GM12891 (cell line): Measurements from ENCODE around the gene PLA2G4D.

ENCODE experiments used
- DNase-seq: peaks from one replicate; pipeline ENCODE4 v3.0.0; 2011; ENCODE audit warnings: low spot score; ENCODE audit not compliant: insufficient read length
- FAIRE-seq: peaks from 2 replicates; lab custom pipeline; 2011; peaks lifted over from hg19 to GRCh38; lab: Jason Lieb, UNC
- PAX5 ChIP-seq: IDR thresholded peaks from 2 replicates; pipeline ENCODE4 v1.6.1; 2011; ENCODE audit warnings: low read length, moderate library complexity, mild to moderate bottlenecking; ENCODE audit not compliant: insufficient read depth, severe bottlenecking
- POLR2A ChIP-seq: IDR thresholded peaks from 2 replicates; pipeline ENCODE4 v1.6.1; 2011; ENCODE audit warnings: low read depth, low read length, control low read depth
- POLR2AphosphoS5 ChIP-seq: IDR thresholded peaks from 2 replicates; pipeline ENCODE4 v1.6.1; 2011; ENCODE audit warnings: low read depth, low read length, control low read depth
- POU2F2 ChIP-seq: IDR thresholded peaks from 2 replicates; pipeline ENCODE4 v1.6.1; 2011; ENCODE audit warnings: low read depth, mild to moderate bottlenecking, control low read depth, low read length, moderate library complexity
- SPI1 ChIP-seq: IDR thresholded peaks from 2 replicates; pipeline ENCODE4 v1.6.1; 2011; ENCODE audit warnings: low read depth, low read length, control low read depth
- TAF1 ChIP-seq: IDR thresholded peaks from 2 replicates; pipeline ENCODE4 v1.6.1; 2011; ENCODE audit warnings: low read depth, low read length, control low read depth

The PLA2G4D gene

DNA sequence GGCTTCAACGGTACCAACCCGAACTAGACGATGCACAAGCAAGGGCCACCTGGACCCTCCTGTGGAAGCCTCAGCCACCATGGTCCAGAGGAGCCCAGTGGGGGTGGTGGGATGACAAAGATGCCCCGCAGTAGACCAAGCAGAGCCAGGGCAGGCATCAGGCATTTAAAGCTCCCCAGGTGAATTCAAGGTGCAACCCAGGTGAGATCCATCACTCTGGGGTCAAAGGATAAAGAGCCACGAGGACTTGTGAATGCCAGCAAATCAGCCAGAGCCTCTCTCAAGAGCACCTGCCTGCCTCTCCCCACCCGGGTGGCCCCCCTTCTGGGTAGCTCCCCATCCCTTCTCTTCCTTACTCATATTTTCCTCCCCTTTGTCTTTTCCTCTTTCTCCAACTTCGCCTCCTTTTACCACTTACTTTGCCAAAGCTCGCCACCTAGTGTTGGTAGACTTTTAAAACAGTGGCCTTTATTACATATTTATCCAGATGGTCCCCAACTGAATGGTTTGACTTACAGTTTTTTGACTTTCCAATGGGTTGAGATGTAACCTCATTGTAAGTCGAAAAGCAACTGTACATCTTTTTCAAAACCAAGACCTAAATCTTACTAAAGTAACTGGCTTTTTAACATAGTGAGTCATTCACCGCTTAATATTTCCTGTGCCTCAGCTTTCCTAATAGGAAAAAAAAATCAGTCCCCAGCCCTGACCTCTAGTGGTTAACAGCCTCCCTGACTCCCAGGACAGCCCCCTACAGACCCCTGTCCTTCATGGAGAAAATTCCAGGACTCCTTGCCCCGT, 43.3 kb upstream of the PLA2G4D start:
- no peak for TF ChIP-seq SPI1
- FAIRE-seq (no peak), DNase-seq (no peak)

DNA sequence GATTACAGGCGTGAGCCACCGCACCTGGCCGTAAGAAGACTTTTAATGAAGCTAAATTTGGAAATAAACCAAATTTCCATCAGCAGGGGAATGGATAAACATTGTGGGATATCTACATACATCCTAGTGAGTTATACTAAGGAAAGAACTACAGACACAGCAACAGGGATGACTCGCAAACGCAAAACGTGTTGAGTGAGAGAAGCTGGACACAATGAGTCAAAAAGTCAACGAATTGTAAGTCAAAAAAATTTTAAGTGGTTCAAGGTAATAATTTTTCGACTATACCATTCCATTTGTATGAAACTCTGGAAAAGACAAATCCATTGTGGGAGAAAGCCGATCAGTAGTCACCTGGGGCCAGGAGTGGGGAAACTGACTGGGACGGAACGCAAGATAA, 42.2 kb upstream of the PLA2G4D start:
- no peak for FAIRE-seq
- TF ChIP-seq POU2F2, result no peak
- TF ChIP-seq PAX5, result no peak
- TF ChIP-seq TAF1, result no peak
- no peak for TF ChIP-seq POLR2A
- TF ChIP-seq POLR2AphosphoS5, result no peak
- no peak for TF ChIP-seq SPI1
- no peak for DNase-seq

DNA sequence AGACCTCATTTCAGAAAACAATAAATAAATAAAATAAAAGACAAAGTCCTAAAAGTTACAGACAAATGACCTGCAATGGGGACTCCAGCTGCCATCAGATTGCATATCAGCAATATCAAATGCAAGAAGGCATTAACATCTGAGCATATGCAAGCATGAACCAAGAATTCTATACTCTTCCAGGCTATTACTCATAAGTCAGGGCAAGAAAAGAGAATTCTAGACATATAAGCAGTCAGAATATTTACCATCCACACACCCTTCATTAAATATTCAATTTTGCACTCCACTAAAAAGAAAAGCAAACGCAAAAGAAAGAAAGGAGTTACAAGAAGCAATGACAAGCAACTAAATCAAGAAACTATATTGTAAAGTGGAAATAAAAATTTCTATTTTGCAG, 41.0 kb upstream of the PLA2G4D start:
- no peak for TF ChIP-seq POLR2A
- TF ChIP-seq PAX5, result no peak
- no peak for TF ChIP-seq POU2F2
- TF ChIP-seq POLR2AphosphoS5, result no peak
- TF ChIP-seq TAF1, result no peak
- no peak for TF ChIP-seq SPI1
- no peak for FAIRE-seq
- no peak for DNase-seq

DNA sequence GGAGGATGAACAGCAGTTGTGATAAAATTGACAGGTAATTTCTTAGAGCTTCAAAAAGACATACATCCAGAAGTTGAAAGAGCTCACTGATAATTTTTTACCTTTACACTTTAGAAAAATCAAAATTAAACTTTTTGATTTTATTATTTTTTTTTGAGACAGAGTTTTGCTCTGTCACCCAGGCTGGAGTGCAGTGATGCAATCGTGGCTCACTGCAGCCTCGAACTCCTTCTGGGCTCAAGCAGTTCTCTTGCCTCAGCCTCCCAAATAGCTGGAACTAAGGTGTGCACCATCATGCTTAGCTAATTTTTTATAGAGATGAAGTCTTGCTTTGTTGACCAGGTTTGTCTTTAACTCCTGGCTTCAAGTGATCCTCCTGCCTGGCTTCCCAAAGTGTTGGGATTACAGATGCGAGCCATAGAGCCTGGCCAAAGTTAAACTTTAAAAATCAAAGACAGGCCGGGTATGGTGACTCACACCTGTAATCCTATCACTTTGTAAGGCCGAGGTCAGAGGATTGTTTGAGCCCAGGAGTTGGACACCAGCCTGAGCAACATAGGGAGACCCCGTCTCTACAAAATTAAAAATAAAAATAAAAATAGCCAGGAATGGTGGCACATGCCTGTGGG, 40.4 kb upstream of the PLA2G4D start:
- FAIRE-seq (no peak), DNase-seq (no peak)
- TF ChIP-seq POLR2AphosphoS5, result no peak

DNA sequence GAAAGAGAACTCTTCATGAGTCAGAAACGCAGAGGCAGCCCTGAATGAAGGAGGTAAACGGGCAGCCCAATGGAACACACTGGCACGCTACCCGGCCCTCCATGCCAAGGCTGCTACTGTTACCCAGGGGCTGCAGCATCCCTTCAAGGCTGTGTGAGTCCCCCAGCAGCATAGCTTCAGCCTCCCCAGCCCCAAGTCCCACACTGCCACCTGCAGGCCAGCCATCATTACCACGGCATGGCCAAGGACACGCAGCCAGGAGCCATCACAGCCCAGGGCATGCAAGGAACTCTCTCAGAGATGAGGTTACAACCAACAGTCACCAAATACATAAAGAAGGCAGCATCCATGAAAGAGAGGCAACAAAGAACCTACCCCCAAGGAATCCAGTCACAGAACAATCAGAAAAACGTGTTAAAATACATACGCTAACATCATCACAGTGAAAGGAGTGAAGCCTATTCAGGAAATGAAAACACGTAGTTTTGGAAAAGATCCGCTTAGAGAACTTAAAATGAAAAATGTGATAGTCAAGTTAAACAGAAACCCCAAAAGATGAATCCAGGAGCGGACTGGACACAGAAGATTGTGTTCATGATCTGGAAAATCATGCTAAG, 39.6 kb upstream of the PLA2G4D start:
- DNase-seq, result no peak
- TF ChIP-seq TAF1 (no peak), POLR2A (no peak), SPI1 (no peak), POU2F2 (no peak)

DNA sequence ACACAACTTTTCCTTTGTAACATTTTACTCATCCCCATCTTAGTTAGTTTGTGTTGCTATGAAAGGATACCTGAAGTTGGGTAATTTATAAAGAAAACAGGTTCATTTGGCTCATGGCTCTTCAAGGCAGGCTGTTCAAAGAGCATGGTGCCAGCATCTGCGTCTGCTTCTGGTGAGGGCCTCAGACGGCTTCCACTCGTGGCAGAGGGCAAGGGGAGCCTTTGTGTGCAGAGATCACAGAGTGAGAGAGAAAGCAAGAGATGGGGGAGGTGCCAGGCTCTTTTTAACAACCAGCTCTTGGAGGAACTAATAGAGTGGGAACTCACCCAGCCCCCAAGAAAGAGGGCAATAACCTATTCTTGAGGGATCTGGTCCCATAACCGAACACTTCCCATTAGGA, 39.0 kb upstream of the PLA2G4D start:
- no peak for TF ChIP-seq POU2F2
- no peak for TF ChIP-seq TAF1
- TF ChIP-seq POLR2AphosphoS5, result no peak
- no peak for TF ChIP-seq SPI1
- no peak for TF ChIP-seq POLR2A
- TF ChIP-seq PAX5, result no peak
- no peak for DNase-seq
- no peak for FAIRE-seq

More for the DNA sequence above, 39.6 kb upstream of the PLA2G4D start:
- FAIRE-seq, result peak; percentile 93

DNA sequence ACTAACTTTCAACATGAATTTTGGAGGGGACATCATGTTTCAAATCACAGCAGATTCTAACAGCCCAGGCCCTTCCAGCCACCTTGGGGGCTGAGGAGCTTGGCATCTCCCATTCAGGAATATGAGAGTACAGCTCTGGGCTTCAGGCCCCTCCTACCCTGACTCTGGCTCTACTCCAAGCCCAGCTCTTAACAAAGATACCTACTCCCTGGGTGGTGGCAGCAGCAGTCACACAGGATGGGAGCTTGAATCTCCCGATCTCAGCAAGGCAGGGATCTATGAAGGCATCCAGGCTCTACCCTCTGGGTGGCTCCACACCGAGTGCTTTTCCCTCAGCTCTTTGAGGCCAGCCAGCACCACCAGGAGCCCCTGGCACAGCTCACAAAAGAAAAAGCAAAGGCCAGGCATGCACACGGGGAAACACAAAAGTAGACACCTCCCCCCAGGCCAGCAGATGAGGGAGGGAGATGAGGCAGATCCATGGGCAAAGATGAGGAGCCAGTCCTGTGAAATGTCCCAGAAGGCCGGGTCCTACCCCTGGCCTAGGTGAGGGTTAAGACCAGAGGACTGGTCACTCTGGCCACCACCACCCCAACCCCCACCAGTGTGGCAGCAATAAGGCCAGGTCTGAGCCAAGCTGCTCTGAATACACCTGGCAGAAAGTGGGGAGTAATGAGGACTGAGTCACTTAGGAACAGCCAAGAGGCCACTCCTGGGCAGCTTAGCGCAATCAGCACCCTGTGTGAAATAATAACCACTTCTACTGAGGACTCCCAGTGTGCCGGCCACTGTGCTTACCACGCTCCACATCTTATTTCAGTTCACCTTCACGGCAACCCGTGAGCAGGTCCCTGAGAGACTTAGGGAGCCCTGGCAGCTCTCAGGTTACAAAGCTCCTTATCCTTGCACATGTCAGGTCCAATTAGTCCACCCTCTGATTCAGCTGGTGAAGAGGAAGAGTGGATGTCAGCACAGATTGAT, 37.8 kb upstream of the PLA2G4D start:
- TF ChIP-seq POLR2AphosphoS5 (no peak), POLR2A (no peak), TAF1 (no peak), PAX5 (no peak)
- DNase-seq (no peak), FAIRE-seq (no peak)

DNA sequence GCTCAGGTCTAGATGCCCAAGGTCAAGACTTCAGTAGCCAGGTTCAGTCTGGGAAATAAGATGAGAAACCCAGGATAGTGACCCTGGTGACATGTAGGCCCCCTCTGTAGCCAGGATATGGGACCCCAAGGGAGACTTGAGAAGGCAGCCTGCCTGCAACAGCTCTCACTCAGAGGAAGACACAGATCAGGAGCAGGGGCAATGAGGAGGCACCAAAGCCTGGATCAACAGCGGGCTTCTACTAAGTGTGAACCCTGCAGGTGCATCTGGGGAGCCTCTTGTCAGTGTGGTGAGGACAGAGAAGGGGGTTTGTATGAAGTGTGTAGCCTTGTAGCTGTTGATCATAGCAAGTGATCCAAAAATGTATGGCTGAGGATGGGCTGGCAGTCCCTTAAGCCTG, 36.6 kb upstream of the PLA2G4D start:
- FAIRE-seq, result no peak
- DNase-seq, result no peak
- no peak for TF ChIP-seq POLR2AphosphoS5
- no peak for TF ChIP-seq POLR2A
- no peak for TF ChIP-seq SPI1
- TF ChIP-seq TAF1, result no peak
- no peak for TF ChIP-seq PAX5

DNA sequence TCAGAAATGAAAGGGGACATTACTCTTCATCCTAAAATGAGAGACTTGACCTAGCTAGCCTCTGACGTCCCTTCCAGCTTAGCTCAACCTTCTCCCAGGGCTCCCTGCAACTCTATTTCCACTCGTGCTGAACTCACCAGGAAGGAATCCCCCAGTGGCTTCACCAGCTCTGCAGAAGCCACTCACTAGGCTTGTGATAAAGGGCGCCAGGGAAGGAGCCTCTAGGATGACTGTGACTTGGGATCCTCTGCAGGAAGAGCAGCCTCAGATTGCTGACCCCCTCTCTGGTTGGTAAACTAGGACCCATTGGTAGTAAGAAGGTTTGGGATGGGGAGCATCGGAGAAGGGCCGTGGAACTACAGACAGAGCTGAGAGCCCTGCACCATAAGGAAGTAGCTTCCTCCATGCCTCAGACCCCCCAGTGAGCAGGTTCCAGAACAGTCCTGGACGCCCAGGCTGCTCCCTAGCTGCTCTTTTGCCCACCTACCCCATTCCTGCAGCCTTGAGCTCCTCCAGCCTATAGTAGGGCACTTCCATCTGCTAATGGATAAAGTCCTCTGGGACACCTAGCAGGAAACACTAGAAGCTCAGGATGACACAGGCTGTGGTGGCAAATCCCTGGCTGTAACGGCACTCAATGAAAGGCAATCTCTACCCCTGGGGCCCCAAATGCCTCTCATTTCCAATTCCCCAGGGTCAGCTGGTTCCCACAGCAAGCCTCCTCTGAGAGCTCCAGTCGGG, 36.1 kb upstream of the PLA2G4D start:
- DNase-seq (no peak), FAIRE-seq (no peak)
- TF ChIP-seq SPI1 (no peak), POLR2A (no peak), POU2F2 (no peak), TAF1 (no peak), POLR2AphosphoS5 (no peak), PAX5 (no peak)
